HG03095 (cell line): ENCODE data around the gene KCNS1.

Source experiments
- ATAC-seq: cut with Tn5 transposase; IDR thresholded peaks from one replicate; pipeline ENCODE4 v1.9.1; 2021; ENCODE audit warnings: moderate library complexity; ENCODE audit not compliant: unreplicated experiment

KCNS1 gene

GRCh38 chr20:45051204-45052060, 49.5 kb downstream of the KCNS1 start:
- no peak for ATAC-seq

- no peak for ATAC-seq
These were observed 50.9 kb downstream of the KCNS1 start for GRCh38 chr20:45049904-45050471.

- ATAC-seq = no peak
These were observed 51.5 kb downstream of the KCNS1 start for GRCh38 chr20:45049438-45049837.

- no peak for ATAC-seq
These were observed 53.3 kb downstream of the KCNS1 start for GRCh38 chr20:45047581-45048119.

GRCh38 chr20:45044601-45045000, 56.3 kb downstream of the KCNS1 start:
- no peak for ATAC-seq

- no peak for ATAC-seq
These were observed 56.8 kb downstream of the KCNS1 start for GRCh38 chr20:45044084-45044573.

- no peak for ATAC-seq
These were observed 57.9 kb downstream of the KCNS1 start for GRCh38 chr20:45042978-45043377.
